WTC11 (cell line): ENCODE data around the gene CLECL1.

ENCODE experiments used
- ESRRA ChIP-seq: sonication (generic); formaldehyde crosslinking; IDR thresholded peaks from 2 replicates; pipeline ENCODE4 v1.8.1; 2022; ENCODE audit warnings: mild to moderate bottlenecking, missing genetic modification reagents, borderline replicate concordance
- JAZF1 ChIP-seq: fragments of 250-450 bp; sonication (Bioruptor Pico); IDR thresholded peaks from 2 replicates; pipeline ENCODE4 v1.9.0; 2021; ENCODE audit warnings: moderate library complexity, mild to moderate bottlenecking, inconsistent platforms
- TCF7 ChIP-seq: sonication (generic); formaldehyde crosslinking; IDR thresholded peaks from 2 replicates; pipeline ENCODE4 v1.8.0; 2022; ENCODE audit warnings: mild to moderate bottlenecking, low read depth, missing genetic modification reagents, moderate library complexity
- TEAD4 ChIP-seq: sonication (generic); formaldehyde crosslinking; IDR thresholded peaks from 2 replicates; pipeline ENCODE4 v1.8.0; 2022; ENCODE audit warnings: mild to moderate bottlenecking, missing genetic modification reagents
- ZNF416 ChIP-seq: fragments of 250-450 bp; sonication (Bioruptor Pico); IDR thresholded peaks from 2 replicates; pipeline ENCODE4 v1.9.0; 2021; ENCODE audit warnings: mild to moderate bottlenecking, inconsistent platforms
- TF ChIP-seq, protein P1 (sequence below): fragments of 200-600 bp; IDR thresholded peaks from 2 replicates; pipeline ENCODE4 v1.8.0; 2022; ENCODE audit warnings: antibody characterized with exemption
- TF ChIP-seq, protein P2 (sequence below): sonication (generic); formaldehyde crosslinking; IDR thresholded peaks from 2 replicates; pipeline ENCODE4 v1.8.1; 2022; ENCODE audit warnings: mild to moderate bottlenecking, missing genetic modification reagents, moderate library complexity, borderline replicate concordance
- TF ChIP-seq, protein P3 (sequence below): sonication (generic); formaldehyde crosslinking; IDR thresholded peaks from 2 replicates; pipeline ENCODE4 v1.8.1; 2023; ENCODE audit warnings: mild to moderate bottlenecking, missing genetic modification reagents, moderate library complexity
- TF ChIP-seq, protein P4 (sequence below): sonication (generic); formaldehyde crosslinking; conservative IDR thresholded peaks from 2 replicates; pipeline ENCODE4 v1.8.1; 2022; ENCODE audit warnings: mild to moderate bottlenecking, missing genetic modification reagents

DNA sequence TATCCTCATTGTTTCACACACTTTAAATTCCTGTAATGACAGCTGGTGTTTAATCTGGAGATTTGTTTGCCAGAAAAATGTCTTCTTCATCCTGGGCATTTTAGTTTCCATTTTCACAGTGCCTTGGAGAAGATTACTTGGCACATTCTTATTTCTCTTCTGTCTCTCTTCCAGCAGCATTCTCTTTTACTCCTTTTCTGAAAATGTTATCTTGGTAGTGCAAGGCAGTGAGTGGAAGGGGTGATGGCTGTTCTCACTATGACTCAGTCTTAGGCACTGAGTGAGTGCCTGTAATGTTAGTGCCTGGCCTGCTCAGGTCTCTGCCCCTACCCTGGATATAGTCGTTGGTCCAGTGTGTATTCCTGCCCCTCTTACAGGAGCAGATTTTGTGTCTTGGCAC lies 13.1 kb downstream of the CLECL1 start:
- TF ChIP-seq, protein P1, sequence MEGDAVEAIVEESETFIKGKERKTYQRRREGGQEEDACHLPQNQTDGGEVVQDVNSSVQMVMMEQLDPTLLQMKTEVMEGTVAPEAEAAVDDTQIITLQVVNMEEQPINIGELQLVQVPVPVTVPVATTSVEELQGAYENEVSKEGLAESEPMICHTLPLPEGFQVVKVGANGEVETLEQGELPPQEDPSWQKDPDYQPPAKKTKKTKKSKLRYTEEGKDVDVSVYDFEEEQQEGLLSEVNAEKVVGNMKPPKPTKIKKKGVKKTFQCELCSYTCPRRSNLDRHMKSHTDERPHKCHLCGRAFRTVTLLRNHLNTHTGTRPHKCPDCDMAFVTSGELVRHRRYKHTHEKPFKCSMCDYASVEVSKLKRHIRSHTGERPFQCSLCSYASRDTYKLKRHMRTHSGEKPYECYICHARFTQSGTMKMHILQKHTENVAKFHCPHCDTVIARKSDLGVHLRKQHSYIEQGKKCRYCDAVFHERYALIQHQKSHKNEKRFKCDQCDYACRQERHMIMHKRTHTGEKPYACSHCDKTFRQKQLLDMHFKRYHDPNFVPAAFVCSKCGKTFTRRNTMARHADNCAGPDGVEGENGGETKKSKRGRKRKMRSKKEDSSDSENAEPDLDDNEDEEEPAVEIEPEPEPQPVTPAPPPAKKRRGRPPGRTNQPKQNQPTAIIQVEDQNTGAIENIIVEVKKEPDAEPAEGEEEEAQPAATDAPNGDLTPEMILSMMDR: no peak
- TF ChIP-seq, protein P2, sequence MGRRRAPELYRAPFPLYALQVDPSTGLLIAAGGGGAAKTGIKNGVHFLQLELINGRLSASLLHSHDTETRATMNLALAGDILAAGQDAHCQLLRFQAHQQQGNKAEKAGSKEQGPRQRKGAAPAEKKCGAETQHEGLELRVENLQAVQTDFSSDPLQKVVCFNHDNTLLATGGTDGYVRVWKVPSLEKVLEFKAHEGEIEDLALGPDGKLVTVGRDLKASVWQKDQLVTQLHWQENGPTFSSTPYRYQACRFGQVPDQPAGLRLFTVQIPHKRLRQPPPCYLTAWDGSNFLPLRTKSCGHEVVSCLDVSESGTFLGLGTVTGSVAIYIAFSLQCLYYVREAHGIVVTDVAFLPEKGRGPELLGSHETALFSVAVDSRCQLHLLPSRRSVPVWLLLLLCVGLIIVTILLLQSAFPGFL (CRISPR knock-in tag): no peak
- TF ChIP-seq, protein P3, sequence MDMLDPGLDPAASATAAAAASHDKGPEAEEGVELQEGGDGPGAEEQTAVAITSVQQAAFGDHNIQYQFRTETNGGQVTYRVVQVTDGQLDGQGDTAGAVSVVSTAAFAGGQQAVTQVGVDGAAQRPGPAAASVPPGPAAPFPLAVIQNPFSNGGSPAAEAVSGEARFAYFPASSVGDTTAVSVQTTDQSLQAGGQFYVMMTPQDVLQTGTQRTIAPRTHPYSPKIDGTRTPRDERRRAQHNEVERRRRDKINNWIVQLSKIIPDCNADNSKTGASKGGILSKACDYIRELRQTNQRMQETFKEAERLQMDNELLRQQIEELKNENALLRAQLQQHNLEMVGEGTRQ (CRISPR knock-in tag): no peak
- TF ChIP-seq TEAD4: no peak
- TF ChIP-seq, protein P4, sequence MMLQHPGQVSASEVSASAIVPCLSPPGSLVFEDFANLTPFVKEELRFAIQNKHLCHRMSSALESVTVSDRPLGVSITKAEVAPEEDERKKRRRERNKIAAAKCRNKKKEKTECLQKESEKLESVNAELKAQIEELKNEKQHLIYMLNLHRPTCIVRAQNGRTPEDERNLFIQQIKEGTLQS (CRISPR knock-in tag): no peak
- TF ChIP-seq JAZF1 (CRISPR knock-in tag): no peak
- no peak for TF ChIP-seq ZNF416 (CRISPR knock-in tag)
- no peak for TF ChIP-seq TCF7 (CRISPR knock-in tag)
- no peak for TF ChIP-seq ESRRA (CRISPR knock-in tag)
